Sciatic nerve (tissue), 2 donors: ENCODE results near the gene ROCK2. TPM values are rescaled to one million over a fixed set of nuclear protein-coding genes. Genes with fewer than 3 reads are reported as not detected.
"Not testable (repeated sequence)": the region's sequence is repeated elsewhere in the genome, so short reads cannot be mapped to it uniquely, and the experiment has no call there.

Experiments used
- ATAC-seq: fragments of 200-7000 bp; cut with Tn5 transposase; one replicate; pipeline ENCODE4 v1.9.1; 2020; ENCODE audit warnings: mild to moderate bottlenecking, moderate library complexity
- DNase-seq: peaks from one replicate; pipeline ENCODE4 v3.0.0-alpha.2; 2020; ENCODE audit warnings: low spot score
- intact Hi-C: fragments of 100-400 bp; cut with DNase I; formaldehyde crosslinking; loops from one replicate; pipeline ENCODE4 v1.14.2; 2022
- total RNA-seq: library from RNA; stranded (reverse); fragmentation: NEBNext Ultra II Directional; extraction: Animal tissue kit (Norgen Biotek cat#: 25700); gene quantifications from one replicate; pipeline ENCODE4 v1.2.1, GENCODE V29; 2021
- donor health status: DM: no; HTN: no; CAD: no.
- donor health status: DM: no; HTN: no; CAD: no.

Gene ROCK2
- total RNA-seq, 1 donor from 2014 or later = 91.6 TPM

DNA sequence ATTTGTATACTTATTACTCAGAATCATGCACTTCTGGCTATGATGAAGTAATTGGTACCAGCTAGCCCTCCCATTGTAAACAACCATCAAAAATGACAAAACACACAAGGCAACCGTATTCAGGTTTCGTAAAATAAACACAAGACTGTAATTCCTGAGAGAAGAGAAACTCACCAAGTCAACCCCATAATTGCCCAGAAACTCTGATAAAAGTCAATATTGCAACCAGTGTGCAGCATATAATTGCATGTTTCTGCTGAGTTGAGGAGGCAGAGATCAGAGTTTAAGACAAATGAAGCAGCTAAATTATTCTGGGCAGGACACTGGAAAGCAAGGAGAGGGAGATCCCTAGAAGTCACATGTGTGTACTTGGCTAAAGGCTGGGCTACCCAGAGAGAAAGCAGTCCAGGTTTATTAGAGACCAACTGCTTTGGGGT lies 90.3 kb downstream of the ROCK2 start:
- DNase-seq = no peak
- no peak for ATAC-seq
- intact Hi-C loops = no loop called here

GRCh38 chr2:11252458-11252857 lies 92.0 kb downstream of the ROCK2 start:
- ATAC-seq, intact Hi-C loops, DNase-seq: not testable (repeated sequence)

GRCh38 chr2:11250400-11251196 lies 93.8 kb downstream of the ROCK2 start:
- intact Hi-C loops = no loop called here
- DNase-seq (no peak), ATAC-seq (no peak)

DNA sequence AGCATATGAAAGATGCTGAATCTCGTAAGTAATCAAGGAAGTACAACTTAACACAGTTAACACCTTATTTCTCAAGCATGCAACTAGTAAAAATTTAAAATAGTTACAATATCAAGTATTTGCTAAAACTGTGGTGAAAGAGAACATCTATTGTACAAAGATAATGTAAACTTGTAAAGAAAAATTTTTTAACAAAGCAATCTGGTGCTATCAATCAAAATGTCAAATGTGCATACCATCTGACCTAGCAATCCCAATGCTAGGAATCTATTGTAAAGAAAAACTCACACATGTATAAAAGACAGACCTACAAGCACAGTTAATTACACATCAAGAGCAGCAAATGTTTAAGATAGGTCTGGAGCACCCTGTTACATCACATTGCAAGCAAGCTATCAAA lies 99.1 kb downstream of the ROCK2 start:
- intact Hi-C loops = loop anchor here (10.0 kb wide), 1 partner anchor 159 kb away; no protein-coding TSS in a partner anchor
- ATAC-seq = no peak
- DNase-seq = no peak

DNA sequence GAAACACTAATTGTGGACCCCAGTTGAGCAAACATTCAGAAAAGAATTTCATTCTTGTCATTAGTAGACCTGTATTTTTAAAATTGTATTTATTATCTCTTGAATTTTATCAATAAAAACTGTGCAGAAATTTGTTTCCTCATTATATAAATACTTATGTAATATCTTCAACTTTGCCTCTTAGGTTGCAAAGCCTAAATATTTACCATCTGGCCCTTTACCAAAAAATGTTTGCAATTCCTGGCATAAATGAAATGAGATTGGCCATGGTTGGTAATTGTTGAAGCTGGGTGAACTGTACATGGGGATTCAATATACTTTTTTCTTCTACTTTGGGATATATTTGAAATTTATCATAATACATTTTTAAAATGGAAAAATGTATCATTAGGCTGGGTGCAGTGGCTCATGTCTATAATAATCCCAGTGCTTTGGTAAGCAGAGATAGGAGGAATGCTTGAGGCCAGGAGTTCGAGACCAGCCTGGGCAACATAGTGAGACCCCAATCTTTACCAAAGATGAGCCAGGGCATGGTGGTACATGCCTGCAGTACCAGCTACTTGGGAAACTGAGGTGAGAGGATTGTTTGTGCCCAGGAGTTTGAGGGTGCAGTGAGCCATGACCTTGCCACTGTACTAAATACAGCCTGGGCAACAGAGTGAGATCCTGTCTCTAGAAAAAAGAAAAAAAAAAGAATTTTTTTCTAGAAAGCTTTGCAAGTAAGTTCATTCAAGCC lies 100.2 kb downstream of the ROCK2 start:
- no peak for DNase-seq
- intact Hi-C loops = loop anchor here (10.0 kb wide), 1 partner anchor 161 kb away; no protein-coding TSS in a partner anchor
- no peak for ATAC-seq

DNA sequence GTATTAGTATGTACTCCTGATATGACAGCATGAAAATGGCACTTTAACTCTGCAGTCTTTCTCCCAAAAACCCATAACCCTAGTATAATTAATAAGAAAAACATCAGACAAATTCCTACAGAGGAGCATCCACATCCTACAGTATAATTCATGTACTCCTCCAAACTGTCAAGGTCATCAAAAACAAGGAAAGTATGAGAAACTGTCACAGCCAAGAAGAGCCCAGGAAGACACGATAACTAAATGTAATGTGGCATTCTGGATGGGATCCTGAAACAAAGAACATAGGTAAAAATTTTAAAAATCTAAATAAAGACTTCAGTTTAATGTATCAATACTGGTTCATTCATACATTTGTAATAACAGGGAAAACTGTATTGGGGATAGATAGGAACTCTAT lies 100.9 kb downstream of the ROCK2 start:
- ATAC-seq (no peak), DNase-seq (no peak)
- intact Hi-C loops = loop anchor here (10.0 kb wide), 1 partner anchor 161 kb away; no protein-coding TSS in a partner anchor

- intact Hi-C loops = loop anchor here (10.0 kb wide), 1 partner anchor 162 kb away; no protein-coding TSS in a partner anchor
- ATAC-seq (no peak), DNase-seq (no peak)
Measured at GRCh38 chr2:11242542-11243174, 101.8 kb downstream of the ROCK2 start.

DNA sequence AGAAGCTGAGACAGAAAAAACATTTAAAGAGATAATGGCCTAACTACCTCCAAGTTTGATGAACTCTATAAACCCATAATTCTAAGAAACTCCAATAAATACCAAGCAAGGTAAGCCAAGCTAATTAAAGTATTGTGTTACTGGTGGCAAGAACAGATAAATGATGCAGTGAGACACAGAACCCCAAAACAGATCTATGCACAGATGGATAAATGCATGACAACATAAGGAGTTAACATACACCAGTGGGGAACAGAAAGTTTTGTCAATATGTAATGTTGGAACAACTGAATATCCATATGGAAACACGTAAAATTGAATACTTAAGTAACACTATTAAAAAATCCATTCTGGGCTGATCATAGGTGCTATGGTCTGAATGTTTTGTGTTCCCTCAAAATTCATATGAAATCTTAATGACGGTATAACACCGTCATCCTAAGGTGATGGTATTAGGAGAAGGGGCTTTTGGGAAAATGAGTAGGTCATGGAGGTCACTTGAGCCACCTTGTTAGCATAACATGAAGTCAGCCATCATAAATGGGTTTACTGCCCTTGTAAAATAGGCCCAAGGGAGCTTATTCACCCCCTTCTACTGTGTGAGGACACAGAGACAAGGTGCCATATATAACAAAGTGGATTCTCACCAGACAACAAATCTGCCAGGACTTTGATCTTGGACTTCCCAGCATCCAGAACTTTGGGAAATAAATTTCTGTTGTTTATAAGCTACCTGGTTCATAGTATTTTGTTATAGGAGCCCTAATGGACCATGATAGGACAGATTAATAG lies 102.8 kb downstream of the ROCK2 start:
- DNase-seq (no peak), ATAC-seq (no peak)
- intact Hi-C loops = loop anchor here (10.0 kb wide), 1 partner anchor 163 kb away; no protein-coding TSS in a partner anchor

- ATAC-seq (no peak), DNase-seq (no peak)
- intact Hi-C loops = loop anchor here (10.0 kb wide), 1 partner anchor 165 kb away; no protein-coding TSS in a partner anchor
Measured at GRCh38 chr2:11239666-11240462, 104.6 kb downstream of the ROCK2 start.

- ATAC-seq = no peak
- intact Hi-C loops = no loop called here
- DNase-seq = no peak
Measured at GRCh38 chr2:11239147-11239546, 105.3 kb downstream of the ROCK2 start.

- intact Hi-C loops = no loop called here
- no peak for ATAC-seq
- DNase-seq = no peak
Measured at GRCh38 chr2:11237122-11237521, 107.3 kb downstream of the ROCK2 start.

DNA sequence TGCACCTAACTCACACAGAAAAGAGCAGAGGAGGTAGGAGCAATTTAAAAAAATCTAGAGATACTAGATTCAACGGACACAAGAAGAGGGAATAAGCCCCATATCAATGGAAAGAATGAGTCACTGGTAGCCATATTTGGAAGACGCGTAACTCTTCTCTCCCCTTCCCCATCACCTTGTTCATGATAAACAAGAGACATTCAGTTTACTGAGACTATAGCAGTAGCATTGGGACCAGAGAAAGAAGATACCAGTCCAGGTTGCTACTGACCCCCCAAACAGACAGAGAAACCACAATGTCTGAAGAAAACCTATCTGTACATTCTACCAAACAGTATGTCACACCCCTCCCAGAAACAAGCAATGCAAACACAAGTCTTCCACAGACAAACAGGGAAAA lies 108.1 kb downstream of the ROCK2 start:
- ATAC-seq (no peak), DNase-seq (no peak)
- intact Hi-C loops = no loop called here

DNA sequence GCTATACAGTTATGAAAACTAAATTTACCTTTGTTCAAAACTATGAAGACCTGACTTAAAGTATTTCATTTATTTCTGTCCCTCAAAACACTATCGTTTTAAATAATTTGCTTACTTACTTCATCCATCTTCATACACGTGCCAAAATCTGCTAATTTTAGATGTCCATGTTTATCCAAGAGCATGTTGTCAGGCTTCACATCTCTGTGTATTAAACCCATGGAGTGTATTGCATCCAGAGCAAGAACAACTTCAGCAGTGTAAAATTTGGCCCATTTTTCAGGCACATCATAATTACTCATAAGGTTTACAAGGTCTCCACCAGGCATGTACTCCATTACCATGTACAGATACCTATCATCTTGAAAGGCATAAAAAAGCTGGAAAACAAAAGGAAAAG lies 108.9 kb downstream of the ROCK2 start:
- ATAC-seq = no peak
- intact Hi-C loops = no loop called here

GRCh38 chr2:11234309-11234708 lies 110.1 kb downstream of the ROCK2 start:
- no peak for ATAC-seq
- intact Hi-C loops = no loop called here
- no peak for DNase-seq

More for the DNA sequence above, 108.9 kb downstream of the ROCK2 start:
- no peak for DNase-seq

- intact Hi-C loops, DNase-seq, ATAC-seq: not testable (repeated sequence)
Measured at GRCh38 chr2:11231193-11231592, 113.2 kb downstream of the ROCK2 start.

DNA sequence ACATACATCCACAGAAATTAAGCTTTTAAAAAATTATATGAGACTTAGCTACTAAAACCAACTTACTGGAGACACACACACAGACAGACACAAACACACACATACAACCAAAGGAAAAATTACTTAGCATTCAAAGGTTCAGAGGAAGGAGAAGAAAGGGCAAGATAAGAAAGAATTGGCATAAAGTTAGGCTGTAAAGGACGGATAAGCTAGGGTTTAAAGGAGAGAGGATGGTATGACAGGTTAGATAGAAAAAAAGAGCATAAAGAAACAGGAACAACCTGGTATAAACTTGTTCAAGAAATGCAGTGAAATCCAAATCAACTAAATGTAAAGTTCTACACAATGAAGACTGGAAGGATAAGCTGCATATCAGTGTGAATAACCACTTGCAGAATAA lies 115.7 kb downstream of the ROCK2 start:
- DNase-seq = no peak
- intact Hi-C loops = no loop called here
- ATAC-seq = no peak

DNA sequence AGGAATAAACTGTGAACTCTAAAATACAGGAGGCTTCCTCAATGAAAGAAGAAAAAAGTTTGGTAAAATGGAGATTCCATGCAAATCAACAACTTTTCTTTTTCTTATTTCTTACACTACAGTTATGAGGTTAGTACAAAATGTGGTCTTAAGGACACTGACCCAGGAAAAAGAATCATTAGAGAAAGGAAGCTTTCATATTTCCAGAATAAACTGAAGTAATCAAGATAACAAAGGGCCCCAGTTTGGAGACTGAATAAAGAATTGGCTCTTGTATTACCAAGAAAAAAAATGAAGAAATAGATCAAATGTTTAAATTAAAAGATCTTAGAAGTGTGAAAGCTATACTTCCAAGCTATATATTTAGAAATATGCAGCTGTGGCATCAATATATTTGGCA lies 116.8 kb downstream of the ROCK2 start:
- ATAC-seq (no peak), DNase-seq (no peak)
- intact Hi-C loops = no loop called here

GRCh38 chr2:11224887-11225286 lies 119.5 kb downstream of the ROCK2 start:
- no peak for ATAC-seq
- DNase-seq = no peak
- intact Hi-C loops = no loop called here
